Lung (tissue), 15 donors: Measurements from ENCODE around the gene POTEB2. TPM values are rescaled to one million over a fixed set of nuclear protein-coding genes. Genes with fewer than 3 reads are reported as not detected.
"Not testable (repeated sequence)": the region's sequence is repeated elsewhere in the genome, so short reads cannot be mapped to it uniquely, and the experiment has no call there.

ENCODE experiments used
- ATAC-seq: fragments of 200-7000 bp; cut with Tn5 transposase; one replicate; pipeline ENCODE4 v1.9.1; 2020; ENCODE audit warnings: moderate number of reproducible peaks; ENCODE audit not compliant: insufficient read depth, low FRiP score
- DNase-seq, 3 donors: peaks; one replicate each; pipeline ENCODE4 v3.0.0-alpha.2; 2013 to 2017
- H3K27ac ChIP-seq, 2 donors: one replicate each; pipeline ENCODE4 v1.5.1; 2013; ENCODE audit warnings: mild to moderate bottlenecking in 2 of 2, moderate library complexity in 2 of 2, control low read depth in 1 of 2, inconsistent platforms in 1 of 2, low read depth in 1 of 2, low read length in 1 of 2
- H3K27me3 ChIP-seq, 3 donors: one replicate each; pipeline ENCODE4 v1.5.1; 2013; ENCODE audit warnings: low read length in 2 of 3; ENCODE audit not compliant: control insufficient read depth in 3 of 3, insufficient read depth in 3 of 3
- H3K36me3 ChIP-seq, 4 donors: one replicate each; pipeline ENCODE4 v1.5.1; 2013; ENCODE audit warnings: low read length in 4 of 4, mild to moderate bottlenecking in 1 of 4, moderate library complexity in 1 of 4; ENCODE audit not compliant: control insufficient read depth in 4 of 4, insufficient read depth in 4 of 4
- H3K4me1 ChIP-seq, 5 donors: one replicate each; pipeline ENCODE4 v1.5.1; 2013; ENCODE audit warnings: low read length in 5 of 5, mild to moderate bottlenecking in 2 of 5, moderate library complexity in 1 of 5; ENCODE audit not compliant: control insufficient read depth in 5 of 5, insufficient read depth in 5 of 5
- H3K4me3 ChIP-seq: one replicate; pipeline ENCODE4 v1.5.1; 2013; ENCODE audit warnings: mild to moderate bottlenecking, control low read depth, moderate library complexity
- H3K9ac ChIP-seq, 2 donors: one replicate each; pipeline ENCODE4 v1.5.1; 2013; ENCODE audit warnings: low read length in 2 of 2, control low read depth in 1 of 2; ENCODE audit not compliant: insufficient read depth in 1 of 2
- H3K9me3 ChIP-seq, 4 donors: one replicate each; pipeline ENCODE4 v1.5.1; 2013; ENCODE audit warnings: low read length in 3 of 4, mild to moderate bottlenecking in 1 of 4, moderate library complexity in 1 of 4; ENCODE audit not compliant: control insufficient read depth in 4 of 4, insufficient read depth in 3 of 4
- WGBS, 2 donors: extraction: QIAGEN DNeasy Blood & Tissue Kit; methylation state at CpG; one replicate each; pipeline ENCODE4 v1.1.7; 2013; 5-methylcytosine and 5-hydroxymethylcytosine counted together
- long read RNA-seq, 5 donors: transcript quantifications; one replicate each; lab custom pipeline, GENCODE V29; 2026
- polyA plus RNA-seq, 2 donors: library from polyadenylated mRNA; stranded (reverse); fragments of 200-250 nt; gene quantifications; one replicate each; pipeline ENCODE4 v1.2.1, GENCODE V29; 2013
- small RNA-seq: library from RNA; depleted of rRNA; stranded (forward); fragments of <200 nt; gene quantifications from one replicate; pipeline ENCODE3, GENCODE V24; 2014; ENCODE audit warnings: low replicate concordance
- total RNA-seq, 2 donors: library from RNA; depleted of rRNA in 1 of 2; stranded (reverse); fragments of >200 nt in 1 of 2; gene quantifications; one replicate each; pipeline ENCODE4 v1.2.1, GENCODE V29; 2014 to 2021
- donor health status: Bipolar disorder and iron deficiency.
- donor health status: healthy.
- donor health status: DM: yes; HTN: yes; CAD: no.

Gene POTEB2
- total RNA-seq (not detected), polyA plus RNA-seq (not detected)
- long read RNA-seq, donor 1: 0 reads
- long read RNA-seq, donor 2: 0 reads
- long read RNA-seq, donor 3: 0 reads
- long read RNA-seq, donor 4: 0 reads
- long read RNA-seq, donor 5: 0 reads

GRCh38 chr15:20866214-20866613 is at the start of gene POTEB2:
POTEB2 (minus strand) TSS chr15:20866314; CDS start chr15:20866281, 33 bp downstream.
- H3K9me3 ChIP-seq, H3K36me3 ChIP-seq, DNase-seq, H3K4me1 ChIP-seq, H3K4me3 ChIP-seq, H3K27ac ChIP-seq, H3K9ac ChIP-seq, ATAC-seq, H3K27me3 ChIP-seq: not testable (repeated sequence)
- no CpG with 5 or more reads among the region's 9 CpGs for WGBS, 2 donors

GRCh38 chr15:20879916-20880315 is 13.8 kb upstream of the POTEB2 start:
- not testable (repeated sequence) for H3K27me3 ChIP-seq, H3K27ac ChIP-seq, H3K36me3 ChIP-seq, H3K4me1 ChIP-seq, H3K9ac ChIP-seq, H3K9me3 ChIP-seq, H3K4me3 ChIP-seq, ATAC-seq, DNase-seq
- WGBS, 2 donors: 79% methylated on average over 3 of the region's 5 CpGs; no CpG with 5 or more reads in 1 of the 2 donors

- not testable (repeated sequence) for DNase-seq, H3K9me3 ChIP-seq, H3K36me3 ChIP-seq, H3K27ac ChIP-seq, ATAC-seq, H3K4me3 ChIP-seq, H3K4me1 ChIP-seq, H3K9ac ChIP-seq, H3K27me3 ChIP-seq
- 11% methylated on average over 29 of the region's 48 CpGs; no CpG with 5 or more reads in 1 of the 2 donors for WGBS, 2 donors
Measured at GRCh38 chr15:20878464-20878863, 12.3 kb upstream of the POTEB2 start.

- DNase-seq, H3K4me3 ChIP-seq, H3K9ac ChIP-seq, H3K36me3 ChIP-seq, H3K9me3 ChIP-seq, H3K27ac ChIP-seq, ATAC-seq, H3K4me1 ChIP-seq, H3K27me3 ChIP-seq: not testable (repeated sequence)
- no CpG with 5 or more reads among the region's 37 CpGs for WGBS, 2 donors
Measured at GRCh38 chr15:20877819-20878218, 11.7 kb upstream of the POTEB2 start.

Small RNA genes lying within 50 kb of the gene (small RNA-seq; reads per million reads assigned to genes)
- gene AC012414.2 (not detected), gene MIR3118-2 (not detected), gene RNU6-749P (not detected), gene ZNF519P2 (not detected)
